ENCODE measurements around the gene SPG21. TPM values are rescaled to one million over a fixed set of nuclear protein-coding genes. Genes with fewer than 3 reads are reported as not detected.

Gene SPG21
- 107 TPM for total RNA-seq
- long read RNA-seq, transcript SPG21-201 (9 exons, 1,822 nt), result major isoform, 133 of 172 reads
- long read RNA-seq, partial matches to known transcripts, result 5 of 172 reads
- long read RNA-seq, other reads (novel, unspliced or antisense), result 28 of 172 reads

- peak within 1 kb of the TSS; percentile 94 for H3K27ac ChIP-seq
- peak within 1 kb of the TSS; percentile 96 for H3K4me3 ChIP-seq
- TF ChIP-seq CTCF (IDR thresholded peaks at IDR 0.05), result no peak
- intact Hi-C loops (cut with DNase I), result no loop called here
- peak; percentile 98 for ATAC-seq
- peaks cover 44% of the 10 kb centered on the region for H3K4me1 ChIP-seq
- H3K27me3 ChIP-seq, result no peaks in the 10 kb centered on the region
- H3K36me3 ChIP-seq, result no peaks in the 10 kb centered on the region
- H3K9me3 ChIP-seq, result no peaks in the 10 kb centered on the region
- peak; percentile 98 for DNase-seq
These were observed at the start of gene SPG21 for GRCh38 chr15:64989416-64990167. TSS of gene SPG21 (minus strand) at chr15:64989914. CDS start at chr15:64983569, 6,345 bp downstream.

- H3K4me3 ChIP-seq, result no peak overlapping the region
- H3K36me3 ChIP-seq, result no peaks in the 10 kb centered on the region
- intact Hi-C loops (cut with DNase I), result no loop called here
- no peak for DNase-seq
- H3K27ac ChIP-seq, result no peak overlapping the region
- H3K4me1 ChIP-seq, result peaks cover 4% of the 10 kb centered on the region
- no peaks in the 10 kb centered on the region for H3K27me3 ChIP-seq
- no peaks in the 10 kb centered on the region for H3K9me3 ChIP-seq
- TF ChIP-seq CTCF (IDR thresholded peaks at IDR 0.05), result no peak
- ATAC-seq, result no peak
These were observed 49.1 kb upstream of the SPG21 start for GRCh38 chr15:65038836-65039235.

- DNase-seq, result no peak
- ATAC-seq, result no peak
These were observed 48.7 kb upstream of the SPG21 start for GRCh38 chr15:65038428-65038827.

GRCh38 chr15:65037309-65037708 lies 47.6 kb upstream of the SPG21 start:
- Histone ChIP-seq H3K9me3 (no peaks in the 10 kb centered on the region), H3K4me1 (peaks cover 8% of the 10 kb centered on the region), H3K27ac (no peak overlapping the region), H3K27me3 (no peaks in the 10 kb centered on the region), H3K4me3 (no peak overlapping the region), H3K36me3 (no peaks in the 10 kb centered on the region)
- intact Hi-C loops (cut with DNase I), result no loop called here
- DNase-seq, result no peak
- TF ChIP-seq CTCF (IDR thresholded peaks at IDR 0.05), result no peak
- no peak for ATAC-seq

More at GRCh38 chr15:65038428-65038827, 48.7 kb upstream of the SPG21 start:
- H3K4me1 ChIP-seq, result peaks cover 5% of the 10 kb centered on the region
- no peak for TF ChIP-seq CTCF (IDR thresholded peaks at IDR 0.05)
- no peak overlapping the region for H3K27ac ChIP-seq
- no peaks in the 10 kb centered on the region for H3K36me3 ChIP-seq
- H3K27me3 ChIP-seq, result no peaks in the 10 kb centered on the region
- no peak overlapping the region for H3K4me3 ChIP-seq
- no peaks in the 10 kb centered on the region for H3K9me3 ChIP-seq
- intact Hi-C loops (cut with DNase I), result no loop called here

GRCh38 chr15:65034719-65035118 lies 45.0 kb upstream of the SPG21 start:
- Histone ChIP-seq H3K36me3 (no peaks in the 10 kb centered on the region), H3K4me1 (peaks cover 8% of the 10 kb centered on the region), H3K4me3 (no peak overlapping the region), H3K9me3 (no peaks in the 10 kb centered on the region), H3K27me3 (no peaks in the 10 kb centered on the region), H3K27ac (no peak overlapping the region)
- intact Hi-C loops (cut with DNase I), result no loop called here
- no peak for ATAC-seq
- DNase-seq, result no peak
- no peak for TF ChIP-seq CTCF (IDR thresholded peaks at IDR 0.05)

Measured in upper lobe of right lung (tissue), 1 donor.